DMS153 treated with DMSO at 0.1 percent for 48 hours (cell line): ENCODE results near the gene PKN2.
"Not testable (repeated sequence)": the region's sequence is repeated elsewhere in the genome, so short reads cannot be mapped to it uniquely, and the experiment has no call there.

Experiments used
- DNase-seq: peaks from one replicate; lab custom pipeline; 2025; ENCODE audit not compliant: unreplicated experiment; lab: John Stamatoyannopoulos, UW

Gene PKN2

DNA sequence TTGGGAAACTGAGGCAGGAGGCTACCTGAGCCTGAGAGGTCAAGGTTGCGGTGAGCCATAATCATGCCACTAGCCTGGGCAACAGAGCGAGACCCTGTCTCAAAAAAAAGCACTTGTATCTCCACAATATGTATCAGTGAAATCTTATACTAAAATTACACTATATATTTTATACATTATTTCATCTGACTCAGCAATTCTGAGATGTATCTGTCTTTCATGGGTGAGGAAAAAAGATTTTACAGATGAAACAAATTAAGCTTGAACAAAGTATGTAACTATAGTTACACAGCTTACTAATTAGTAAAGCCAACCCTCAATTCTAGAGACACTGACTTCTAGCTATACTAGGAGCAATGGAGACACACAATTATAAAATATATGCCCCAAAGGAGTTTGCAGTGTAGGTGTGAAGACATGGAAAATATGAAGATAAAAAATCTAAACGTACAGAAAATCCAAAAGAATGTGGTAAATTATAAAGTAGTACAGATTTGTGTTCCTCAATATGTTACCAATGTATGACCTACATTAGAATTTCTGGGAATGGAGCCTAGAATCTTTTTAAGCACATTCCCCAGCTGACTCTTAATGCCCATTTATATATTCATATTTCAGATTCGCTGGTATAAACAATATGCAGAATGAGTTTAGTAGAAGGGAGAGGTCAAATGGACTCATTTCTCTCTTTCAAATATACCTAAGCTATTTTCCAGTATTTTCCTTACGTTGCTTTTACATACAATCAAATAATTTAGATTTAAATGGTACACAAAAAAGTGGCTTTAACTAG, 192.7 kb downstream of the PKN2 start:
- DNase-seq = no peak

DNA sequence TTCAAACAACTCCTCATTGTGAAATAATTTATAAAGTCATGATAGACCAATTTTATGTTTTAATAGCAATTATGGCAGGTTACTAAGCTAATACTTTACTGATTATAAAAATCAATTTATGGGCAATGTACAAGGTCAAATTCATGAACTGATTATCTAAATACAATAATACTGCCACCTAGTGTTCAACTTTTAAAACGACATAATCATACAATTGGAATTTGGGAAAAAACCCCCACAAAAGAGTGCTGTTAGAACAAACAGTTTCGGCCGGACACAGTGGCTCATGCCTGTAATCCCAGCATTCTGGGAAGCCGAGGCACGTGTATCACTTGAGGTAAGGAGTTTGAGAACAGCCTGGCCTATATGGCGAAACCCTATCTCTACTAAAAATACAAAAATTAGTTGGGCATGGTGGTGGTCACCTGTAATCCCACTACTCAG, 193.3 kb downstream of the PKN2 start:
- peak; percentile 2 for DNase-seq

DNA sequence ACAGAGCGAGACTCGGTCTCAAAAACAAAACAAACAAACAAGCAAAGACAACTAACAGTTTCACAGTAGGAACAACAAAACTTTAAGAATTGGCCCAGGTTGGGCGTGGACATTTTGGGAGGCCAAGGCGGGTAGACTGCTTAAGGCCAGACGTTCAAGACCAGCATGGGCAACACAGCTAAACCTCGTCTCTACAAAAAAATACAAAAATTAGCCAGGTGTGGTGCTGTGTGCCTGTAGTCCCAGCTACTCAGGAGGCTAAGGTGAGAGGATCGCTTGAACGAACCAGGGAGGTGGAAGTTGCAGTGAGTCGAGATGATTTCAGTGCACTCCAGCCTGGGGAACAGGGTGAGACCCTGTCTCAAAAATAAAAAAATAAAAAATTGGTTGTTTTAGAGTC, 193.8 kb downstream of the PKN2 start:
- DNase-seq = no peak

- DNase-seq = no peak
Measured at GRCh38 chr1:88878731-88879130, 194.7 kb downstream of the PKN2 start.

DNA sequence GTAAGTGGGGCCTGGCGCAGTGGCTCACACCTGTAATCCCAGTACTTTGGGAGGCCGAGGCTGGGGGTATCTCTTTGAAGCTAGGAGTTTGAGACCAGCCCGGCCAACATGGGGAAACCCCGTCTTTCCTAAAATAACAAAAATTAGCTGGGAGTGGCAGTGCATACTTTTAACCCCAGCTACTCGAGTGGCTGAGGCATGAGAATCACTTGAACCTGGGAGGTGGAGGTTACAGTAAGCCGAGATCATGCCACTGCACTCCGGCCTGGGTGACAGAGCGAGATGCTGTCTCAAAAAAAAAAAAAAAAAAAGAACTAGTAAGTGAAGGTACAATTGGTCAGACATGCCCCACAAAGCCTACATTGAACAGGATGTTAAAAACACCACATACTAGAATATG, 196.6 kb downstream of the PKN2 start:
- DNase-seq = not testable (repeated sequence)

- DNase-seq = no peak
Measured at GRCh38 chr1:88883156-88883555, 199.1 kb downstream of the PKN2 start.
